Measurements from ENCODE around the gene SGTB. TPM values are rescaled to one million over a fixed set of nuclear protein-coding genes. Genes with fewer than 3 reads are reported as not detected.
A peak's percentile ranks its signal among the peaks of the same experiment; 100 is the strongest.

Gene SGTB, protein sequence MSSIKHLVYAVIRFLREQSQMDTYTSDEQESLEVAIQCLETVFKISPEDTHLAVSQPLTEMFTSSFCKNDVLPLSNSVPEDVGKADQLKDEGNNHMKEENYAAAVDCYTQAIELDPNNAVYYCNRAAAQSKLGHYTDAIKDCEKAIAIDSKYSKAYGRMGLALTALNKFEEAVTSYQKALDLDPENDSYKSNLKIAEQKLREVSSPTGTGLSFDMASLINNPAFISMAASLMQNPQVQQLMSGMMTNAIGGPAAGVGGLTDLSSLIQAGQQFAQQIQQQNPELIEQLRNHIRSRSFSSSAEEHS
- 11.1 and 12.0 TPM in 2 replicates for total RNA-seq (2014; rRNA removed; shearing (Covaris generic))
- 5.2 and 7.2 TPM in 2 replicates for polyA plus RNA-seq (2015; cell fraction: cytosol; rRNA removed)
- 2.3 and 4.3 TPM in 2 replicates for polyA plus RNA-seq (2015; cell fraction: nucleus; rRNA removed)

DNA sequence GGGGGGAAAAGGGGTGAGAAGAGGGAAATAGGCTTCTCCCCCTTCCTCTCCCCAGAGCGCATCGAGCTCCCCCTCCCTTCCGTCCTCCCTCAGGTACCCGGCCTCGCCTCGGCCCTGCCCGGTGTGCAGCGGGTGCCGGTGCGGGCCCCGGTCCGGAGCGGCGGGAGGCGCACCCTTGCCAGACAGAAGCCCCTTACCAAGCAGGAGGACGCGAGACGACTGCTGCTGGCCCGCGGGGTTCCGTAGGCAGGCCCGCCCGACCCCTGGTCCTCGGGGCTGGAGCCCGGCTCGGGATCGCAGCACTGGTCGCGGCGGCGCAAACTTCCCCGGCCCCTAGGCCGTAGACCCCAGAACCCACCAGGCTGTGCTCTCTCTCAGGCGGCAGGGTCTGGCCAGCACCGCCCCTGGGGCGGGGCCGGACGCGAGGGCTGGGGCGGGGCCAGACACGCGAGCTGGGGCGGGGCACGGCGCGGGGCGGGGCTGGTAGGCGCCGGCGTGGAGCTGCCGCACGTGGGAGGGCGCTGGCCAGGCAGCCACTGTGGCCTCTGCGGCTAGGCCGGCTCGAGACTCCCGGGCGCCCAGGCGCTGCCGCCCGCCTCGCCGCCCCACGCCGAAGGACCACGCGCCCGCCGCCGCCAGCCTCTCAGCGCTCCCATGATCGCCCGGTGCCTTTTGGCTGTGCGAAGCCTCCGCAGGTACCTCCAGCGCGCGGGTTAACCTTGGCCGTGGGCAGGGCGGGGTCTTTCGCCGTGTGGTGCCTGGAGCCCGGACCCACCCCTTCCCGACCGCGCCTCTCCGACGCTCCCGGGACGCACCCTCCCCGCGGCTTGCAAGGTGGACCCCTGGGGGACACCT lies at the start of gene SGTB, which contains the start of gene NLN:
SGTB (minus strand) TSS at position 390 of the 855 bp plus-strand sequence. CDS start 1,302 bp downstream, outside the sequence.
NLN (plus strand) TSS at position 486 of the 855 bp plus-strand sequence; CDS start at position 655, 169 bp downstream.
- peak; percentile 79 for DNase-seq (ENCODE audit: low read depth, low spot score)
- in situ Hi-C loops (cut with HindIII; ENCODE audit: low pct_unique_long_range_greater_than_20kb, low sequenced_read_pairs) = no loop called here

DNA sequence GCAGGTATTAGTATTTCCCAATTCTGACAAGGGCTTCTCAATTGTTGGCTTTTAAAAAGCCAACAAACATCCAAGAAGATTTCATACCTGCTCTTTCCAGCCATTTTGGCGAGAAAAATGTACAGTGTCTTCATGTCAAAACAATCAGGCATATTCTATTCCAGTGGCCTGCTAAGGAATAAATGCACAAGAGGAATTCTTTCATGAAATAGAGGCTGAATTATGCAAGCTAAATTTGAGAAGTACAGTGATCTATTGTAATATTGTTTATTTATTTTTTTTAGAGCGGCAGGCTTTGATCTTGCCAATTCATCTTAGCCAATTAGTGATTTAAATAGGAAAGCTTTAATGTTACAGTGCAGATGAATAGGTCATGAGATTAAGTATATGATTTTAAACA lies 49.4 kb upstream of the SGTB start:
- in situ Hi-C loops (cut with HindIII; ENCODE audit: low pct_unique_long_range_greater_than_20kb, low sequenced_read_pairs) = no loop called here
- DNase-seq (ENCODE audit: low read depth, low spot score) = peak; percentile 76

DNA sequence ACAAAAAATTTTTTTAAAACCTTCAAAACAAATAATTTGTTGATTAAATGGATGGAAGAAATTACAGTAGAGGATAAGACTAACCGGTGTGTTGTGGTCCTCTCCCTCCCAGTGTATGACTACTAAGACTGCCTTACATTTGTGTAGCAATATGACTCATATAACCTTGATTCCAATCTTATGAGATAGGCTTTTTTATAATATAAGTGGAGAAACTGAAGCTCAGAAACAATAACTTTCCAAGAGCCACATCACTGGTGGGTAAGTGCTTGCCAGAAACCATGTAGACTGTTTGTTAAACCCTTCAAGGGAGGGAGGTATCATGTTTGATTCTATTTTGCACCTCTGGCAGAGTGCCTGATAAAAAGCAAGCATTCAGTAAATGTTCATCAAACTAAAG lies 47.6 kb upstream of the SGTB start:
- DNase-seq (ENCODE audit: low read depth, low spot score) = no peak
- in situ Hi-C loops (cut with HindIII; ENCODE audit: low pct_unique_long_range_greater_than_20kb, low sequenced_read_pairs) = no loop called here

DNA sequence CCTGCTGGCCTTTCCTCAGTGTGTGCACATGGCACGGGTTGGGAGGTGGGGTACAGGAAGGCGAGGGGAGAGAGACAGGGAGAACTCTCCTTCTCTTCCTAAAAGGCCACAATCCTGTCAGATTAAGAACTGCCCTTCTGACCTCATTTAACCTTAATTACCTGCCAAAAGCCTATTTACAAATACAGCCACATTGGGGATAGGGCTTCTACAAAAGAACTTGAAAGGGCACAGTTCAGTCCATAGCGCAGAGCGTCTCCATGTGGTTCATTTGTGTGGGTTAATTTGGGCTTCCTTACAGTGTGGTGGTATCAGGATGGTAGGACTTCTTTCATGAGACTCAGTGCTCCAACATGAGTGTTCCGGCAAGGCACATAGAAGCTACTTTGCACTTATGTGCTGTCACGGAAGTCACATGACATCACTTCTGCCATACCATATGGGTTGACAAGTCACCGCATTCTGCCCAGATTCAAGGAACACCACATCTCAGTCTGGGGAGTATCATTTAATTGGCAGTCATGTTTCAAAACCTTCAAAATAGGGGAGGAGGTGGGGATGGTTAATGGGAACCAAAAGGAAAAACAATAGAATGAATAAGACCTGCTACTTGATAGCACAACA lies 46.9 kb upstream of the SGTB start:
- in situ Hi-C loops (cut with HindIII; ENCODE audit: low pct_unique_long_range_greater_than_20kb, low sequenced_read_pairs) = no loop called here
- DNase-seq (ENCODE audit: low read depth, low spot score) = no peak

DNA sequence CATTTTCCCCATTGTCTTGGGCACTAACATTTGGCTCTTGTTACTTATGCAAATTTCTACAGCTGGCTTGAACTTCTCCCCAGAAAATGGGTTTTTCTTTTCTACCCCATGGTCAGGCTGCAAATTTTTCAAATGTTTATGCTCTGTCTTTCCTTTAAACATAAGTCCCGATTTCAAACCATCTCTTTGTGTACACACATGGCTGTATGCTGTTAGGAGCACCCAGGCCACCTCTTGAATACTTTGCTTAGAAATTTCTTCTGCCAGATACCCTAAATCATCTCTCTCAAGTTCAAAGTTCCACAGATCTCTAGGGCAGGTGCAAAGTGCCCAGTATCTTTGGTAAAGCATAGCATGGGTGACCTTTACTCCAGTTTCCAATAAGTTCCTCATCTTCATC lies 45.7 kb upstream of the SGTB start:
- in situ Hi-C loops (cut with HindIII; ENCODE audit: low pct_unique_long_range_greater_than_20kb, low sequenced_read_pairs) = no loop called here
- DNase-seq (ENCODE audit: low read depth, low spot score) = no peak

- DNase-seq (ENCODE audit: low read depth, low spot score) = no peak
These were observed 44.9 kb upstream of the SGTB start for GRCh38 chr5:65766781-65767180.

DNA sequence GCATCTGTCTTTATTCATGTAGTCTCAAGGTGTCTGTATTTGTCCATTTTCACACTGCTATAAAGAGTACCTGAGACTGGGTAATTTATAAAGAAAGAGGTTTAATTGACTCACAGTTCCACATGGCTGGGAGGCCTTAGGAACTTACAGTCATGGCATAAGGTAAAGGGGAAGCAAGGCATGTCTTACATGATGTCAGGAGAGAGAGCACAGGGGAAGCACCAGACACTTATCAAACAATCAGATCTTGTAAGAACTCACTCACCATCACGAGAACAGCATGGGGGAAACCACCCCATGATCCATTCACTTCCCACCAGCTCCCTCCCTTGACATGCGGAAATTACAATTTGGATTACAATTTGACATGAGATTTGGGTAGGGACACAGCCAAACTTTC lies 44.3 kb upstream of the SGTB start:
- in situ Hi-C loops (cut with HindIII; ENCODE audit: low pct_unique_long_range_greater_than_20kb, low sequenced_read_pairs) = no loop called here
- DNase-seq (ENCODE audit: low read depth, low spot score) = no peak

More at GRCh38 chr5:65766781-65767180, 44.9 kb upstream of the SGTB start:
- in situ Hi-C loops (cut with HindIII; ENCODE audit: low pct_unique_long_range_greater_than_20kb, low sequenced_read_pairs) = no loop called here

GRCh38 chr5:65765582-65765981 lies 43.7 kb upstream of the SGTB start:
- DNase-seq (ENCODE audit: low read depth, low spot score) = no peak
- in situ Hi-C loops (cut with HindIII; ENCODE audit: low pct_unique_long_range_greater_than_20kb, low sequenced_read_pairs) = no loop called here

DNA sequence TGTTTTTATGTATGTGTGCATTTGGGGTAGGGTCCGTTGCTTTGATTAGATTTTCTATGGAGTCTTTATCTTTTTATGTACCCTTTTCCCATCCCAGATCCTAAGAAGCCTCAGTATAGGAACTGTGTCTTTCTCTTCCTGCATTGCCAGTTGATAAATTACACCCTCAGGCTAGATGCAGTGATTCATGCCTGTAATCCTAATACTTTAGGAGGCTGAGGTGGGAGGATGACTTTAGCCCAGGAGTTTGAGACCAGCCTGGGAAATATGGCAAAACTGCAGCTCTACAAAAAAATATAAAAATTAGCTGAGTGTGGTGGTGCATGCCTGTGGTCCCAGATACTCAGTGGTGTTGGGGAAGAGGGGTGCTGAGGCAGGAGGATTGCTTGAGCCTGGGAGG lies 40.3 kb upstream of the SGTB start:
- DNase-seq (ENCODE audit: low read depth, low spot score) = no peak
- in situ Hi-C loops (cut with HindIII; ENCODE audit: low pct_unique_long_range_greater_than_20kb, low sequenced_read_pairs) = no loop called here

DNA sequence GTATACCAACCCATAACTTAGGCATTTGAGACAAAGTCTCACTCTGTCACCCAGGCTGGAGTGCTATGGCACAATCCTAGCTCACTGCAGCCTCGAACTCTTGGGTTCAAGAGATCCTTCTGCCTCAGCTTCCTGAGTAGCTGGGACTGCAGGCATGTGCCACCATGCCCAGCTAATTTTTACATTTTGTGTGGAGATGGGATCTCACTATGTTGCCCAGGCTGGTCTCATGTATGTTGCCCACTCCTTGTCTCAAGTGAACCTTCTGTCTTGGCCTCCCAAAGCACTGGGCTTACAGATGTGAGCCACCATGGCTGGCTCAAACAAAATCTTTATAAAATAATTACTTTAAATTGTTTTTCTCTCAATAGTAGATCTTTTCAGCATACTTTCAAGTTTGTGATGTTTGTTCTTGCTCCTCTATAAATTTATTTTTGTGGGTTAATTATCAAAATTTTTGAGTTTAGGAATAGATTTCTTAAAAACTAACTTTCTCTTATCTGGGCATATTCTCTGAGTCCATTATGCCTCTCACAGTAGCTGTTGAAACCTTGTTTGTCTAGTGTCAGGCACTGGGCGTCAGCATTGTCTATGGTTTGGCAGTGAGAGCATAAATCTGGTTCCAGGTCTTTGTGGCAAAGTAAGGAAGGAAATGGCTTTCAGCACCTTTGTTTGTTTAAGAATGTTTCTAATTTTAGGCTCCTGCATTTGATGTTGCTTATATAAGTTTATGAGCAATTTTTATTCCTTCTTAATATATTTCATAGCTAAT lies 38.8 kb upstream of the SGTB start:
- DNase-seq (ENCODE audit: low read depth, low spot score) = peak; percentile 50
- in situ Hi-C loops (cut with HindIII; ENCODE audit: low pct_unique_long_range_greater_than_20kb, low sequenced_read_pairs) = no loop called here

DNA sequence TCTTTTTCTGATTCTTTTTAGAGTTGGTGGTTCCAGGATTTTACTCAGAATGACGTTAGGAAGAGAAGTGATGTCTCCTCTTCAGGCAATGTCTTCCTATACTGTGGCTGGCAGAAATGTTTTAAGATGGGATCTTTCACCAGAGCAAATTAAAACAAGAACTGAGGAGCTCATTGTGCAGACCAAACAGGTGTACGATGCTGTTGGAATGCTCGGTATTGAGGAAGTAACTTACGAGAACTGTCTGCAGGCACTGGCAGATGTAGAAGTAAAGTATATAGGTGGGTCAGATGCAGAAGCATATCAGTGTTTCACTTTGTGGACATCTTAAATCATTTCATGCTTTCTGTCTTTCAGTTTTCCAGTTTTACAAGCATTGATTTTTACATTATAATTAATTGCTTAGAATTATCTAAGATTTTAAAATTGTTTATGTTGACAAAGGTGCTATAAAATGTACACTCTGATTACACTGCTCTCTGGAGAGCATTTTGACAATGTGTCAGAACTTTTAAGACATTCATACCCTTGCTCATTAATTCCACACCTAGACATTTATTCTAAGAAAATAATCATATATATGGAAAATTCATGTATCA lies 36.7 kb upstream of the SGTB start:
- in situ Hi-C loops (cut with HindIII; ENCODE audit: low pct_unique_long_range_greater_than_20kb, low sequenced_read_pairs) = no loop called here
- no peak for DNase-seq (ENCODE audit: low read depth, low spot score)

- in situ Hi-C loops (cut with HindIII; ENCODE audit: low pct_unique_long_range_greater_than_20kb, low sequenced_read_pairs) = no loop called here
- no peak for DNase-seq (ENCODE audit: low read depth, low spot score)
These were observed 31.3 kb upstream of the SGTB start for GRCh38 chr5:65753189-65753588.

DNA sequence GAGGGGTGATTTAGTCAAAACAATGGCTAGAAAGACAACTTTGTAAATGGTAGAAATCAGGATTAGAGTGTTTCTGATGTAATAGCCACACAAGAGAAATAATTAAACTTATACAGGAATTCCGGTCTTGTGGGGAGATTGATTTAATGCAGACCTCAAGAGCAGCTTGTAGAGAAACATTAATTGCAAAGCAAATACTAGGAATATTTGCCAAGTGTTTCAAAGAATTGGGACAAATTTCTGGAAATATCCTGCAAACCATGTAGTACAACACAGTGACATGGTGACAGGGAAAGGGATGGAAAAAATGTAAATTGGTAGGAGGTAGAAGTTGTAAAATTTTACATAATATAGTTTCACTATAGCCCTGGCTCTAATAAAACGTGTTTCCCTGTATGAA lies 29.0 kb upstream of the SGTB start:
- in situ Hi-C loops (cut with HindIII; ENCODE audit: low pct_unique_long_range_greater_than_20kb, low sequenced_read_pairs) = no loop called here
- DNase-seq (ENCODE audit: low read depth, low spot score) = no peak

GRCh38 chr5:65749956-65750355 lies 28.0 kb upstream of the SGTB start:
- in situ Hi-C loops (cut with HindIII; ENCODE audit: low pct_unique_long_range_greater_than_20kb, low sequenced_read_pairs) = no loop called here

GRCh38 chr5:65749221-65749844 lies 27.4 kb upstream of the SGTB start:
- in situ Hi-C loops (cut with HindIII; ENCODE audit: low pct_unique_long_range_greater_than_20kb, low sequenced_read_pairs) = no loop called here
- DNase-seq (ENCODE audit: low read depth, low spot score) = no peak

More at GRCh38 chr5:65749956-65750355, 28.0 kb upstream of the SGTB start:
- no peak for DNase-seq (ENCODE audit: low read depth, low spot score)

GRCh38 chr5:65742565-65743231 lies 20.8 kb upstream of the SGTB start:
- DNase-seq (ENCODE audit: low read depth, low spot score) = peak; percentile 73
- in situ Hi-C loops (cut with HindIII; ENCODE audit: low pct_unique_long_range_greater_than_20kb, low sequenced_read_pairs) = no loop called here

Data from SK-MEL-5 (cell line).